Transverse colon (tissue), 4 donors: ENCODE results near the gene ARFGAP3.

Experiments
- POLR2AphosphoS5 ChIP-seq, 3 donors: sonication (generic); formaldehyde crosslinking; IDR thresholded peaks; one replicate each; pipeline ENCODE4 v1.6.1; 2016; ENCODE audit warnings: antibody characterized with exemption in 3 of 3
- TF ChIP-seq, protein P1 (sequence below), 5 experiments: fragments of 200-600 bp in 3 of 5; fragments of 450-650 bp in 2 of 5; sonication (generic) in 3 of 5; IDR thresholded peaks; 1 replicate in 2 of 5; 2 replicates in 3 of 5; pipeline ENCODE4 v1.5.1; 2016 to 2017; ENCODE audit warnings: antibody characterized with exemption in 5 of 5, inconsistent platforms in 3 of 5, mild to moderate bottlenecking in 2 of 5, moderate library complexity in 1 of 5

DNA sequence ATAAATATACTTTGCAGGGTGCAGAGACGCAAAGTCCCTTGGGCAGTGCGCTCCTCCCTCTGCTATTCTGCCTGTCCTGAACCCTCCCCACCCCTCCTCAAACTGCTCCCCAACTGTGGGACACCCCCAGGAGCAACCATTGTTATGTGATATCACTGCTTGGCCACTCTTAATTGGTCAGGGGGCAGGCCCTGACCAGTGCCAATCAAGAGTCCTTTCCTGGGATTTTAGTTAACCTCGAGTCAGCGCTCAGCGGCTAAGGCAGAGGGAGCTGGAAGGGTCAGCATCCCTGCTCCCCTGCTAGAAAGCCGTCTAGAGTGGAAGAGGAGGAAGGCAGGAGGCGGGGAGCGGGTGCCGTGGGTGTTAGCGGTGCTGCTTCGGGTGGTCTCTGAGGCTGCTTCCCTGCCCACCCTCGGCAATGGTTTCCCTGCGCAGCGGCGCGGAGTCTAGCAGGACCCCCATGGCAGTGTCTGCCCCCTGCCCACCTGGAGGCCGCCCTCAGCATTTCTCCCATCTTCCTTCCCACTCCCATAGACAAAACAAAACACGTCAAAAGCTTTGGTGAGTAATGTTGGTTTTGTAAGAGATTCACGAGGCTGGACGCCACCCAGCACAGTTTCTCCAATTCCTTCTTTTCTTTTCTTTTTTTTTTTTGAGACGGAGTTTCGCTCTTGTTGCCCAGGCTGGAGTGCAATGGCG lies 98.0 kb downstream of the ARFGAP3 start:
- no peak for TF ChIP-seq POLR2AphosphoS5 (IDR thresholded peaks at IDR 0.05)
- TF ChIP-seq, protein P1, sequence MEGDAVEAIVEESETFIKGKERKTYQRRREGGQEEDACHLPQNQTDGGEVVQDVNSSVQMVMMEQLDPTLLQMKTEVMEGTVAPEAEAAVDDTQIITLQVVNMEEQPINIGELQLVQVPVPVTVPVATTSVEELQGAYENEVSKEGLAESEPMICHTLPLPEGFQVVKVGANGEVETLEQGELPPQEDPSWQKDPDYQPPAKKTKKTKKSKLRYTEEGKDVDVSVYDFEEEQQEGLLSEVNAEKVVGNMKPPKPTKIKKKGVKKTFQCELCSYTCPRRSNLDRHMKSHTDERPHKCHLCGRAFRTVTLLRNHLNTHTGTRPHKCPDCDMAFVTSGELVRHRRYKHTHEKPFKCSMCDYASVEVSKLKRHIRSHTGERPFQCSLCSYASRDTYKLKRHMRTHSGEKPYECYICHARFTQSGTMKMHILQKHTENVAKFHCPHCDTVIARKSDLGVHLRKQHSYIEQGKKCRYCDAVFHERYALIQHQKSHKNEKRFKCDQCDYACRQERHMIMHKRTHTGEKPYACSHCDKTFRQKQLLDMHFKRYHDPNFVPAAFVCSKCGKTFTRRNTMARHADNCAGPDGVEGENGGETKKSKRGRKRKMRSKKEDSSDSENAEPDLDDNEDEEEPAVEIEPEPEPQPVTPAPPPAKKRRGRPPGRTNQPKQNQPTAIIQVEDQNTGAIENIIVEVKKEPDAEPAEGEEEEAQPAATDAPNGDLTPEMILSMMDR (IDR thresholded peaks at IDR 0.05), result no peak
